Fibroblast of lung (primary cell): ENCODE measurements around the gene RAP1GAP. TPM values are rescaled to one million over a fixed set of nuclear protein-coding genes. Genes with fewer than 3 reads are reported as not detected.

Experiments used
- DNase-seq, 2 donors: peaks; one replicate each; pipeline versions ENCODE4 v3.0.0 to v3.0.0-alpha.2; 2010; ENCODE audit warnings: low read depth in 2 of 2
- H2AFZ ChIP-seq: 2 replicates; pipeline ENCODE4 v1.5.1; 2012; ENCODE audit warnings: low read length, control low read depth, inconsistent platforms
- H3K27ac ChIP-seq: 2 replicates; pipeline ENCODE4 v1.5.1; 2011; ENCODE audit warnings: low read length, control low read depth; ENCODE audit not compliant: insufficient read depth
- H3K27me3 ChIP-seq: 2 replicates; pipeline ENCODE4 v1.5.1; 2011; ENCODE audit warnings: mild to moderate bottlenecking, low read length; ENCODE audit not compliant: control insufficient read depth, insufficient read depth
- H3K36me3 ChIP-seq: 2 replicates; pipeline ENCODE4 v1.5.1; 2011; ENCODE audit warnings: low read length; ENCODE audit not compliant: control insufficient read depth, insufficient read depth
- H3K4me1 ChIP-seq: 2 replicates; pipeline ENCODE4 v1.5.1; 2011; ENCODE audit warnings: low read length; ENCODE audit not compliant: control insufficient read depth, insufficient read depth; ENCODE audit errors: extremely low read depth
- H3K4me2 ChIP-seq: 2 replicates; pipeline ENCODE4 v1.5.1; 2011; ENCODE audit warnings: low read length, control low read depth; ENCODE audit not compliant: insufficient read depth; ENCODE audit errors: extremely low read depth
- H3K4me3 ChIP-seq, 4 experiments: fragments of 200-600 bp in 1 of 4; sonication (generic) in 1 of 4; replicated peaks in 1 of 4; 2 replicates each; pipeline ENCODE4 v1.5.1; 2011 to 2016; ENCODE audit warnings: low read length in 4 of 4, low read depth in 3 of 4, mild to moderate bottlenecking in 3 of 4, control low read depth in 2 of 4, inconsistent platforms in 1 of 4, mixed read lengths in 1 of 4; ENCODE audit not compliant: insufficient read depth in 1 of 4; ENCODE audit errors: control extremely low read depth in 1 of 4
- H3K79me2 ChIP-seq: 2 replicates; pipeline ENCODE4 v1.5.1; 2012; ENCODE audit warnings: mild to moderate bottlenecking, low read length, inconsistent platforms; ENCODE audit not compliant: control insufficient read depth, insufficient read depth
- H3K9ac ChIP-seq: 2 replicates; pipeline ENCODE4 v1.5.1; 2011; ENCODE audit warnings: mild to moderate bottlenecking, low read length, control low read depth; ENCODE audit not compliant: insufficient read depth
- H3K9me3 ChIP-seq: 2 replicates; pipeline ENCODE4 v1.5.1; 2012; ENCODE audit warnings: low read depth, low read length; ENCODE audit not compliant: control insufficient read depth, insufficient read depth
- H4K20me1 ChIP-seq: 2 replicates; pipeline ENCODE4 v1.5.1; 2011; ENCODE audit warnings: low read length; ENCODE audit not compliant: control insufficient read depth, insufficient read depth; ENCODE audit errors: extremely low read depth
- EZH2 ChIP-seq: IDR thresholded peaks from 2 replicates; pipeline ENCODE4 v1.5.1; 2012; ENCODE audit warnings: low read length, control low read depth, mild to moderate bottlenecking; ENCODE audit errors: missing control alignments
- polyA plus RNA-seq, 2 donors: library from polyadenylated mRNA; depleted of rRNA in 1 of 2; stranded (reverse) in 1 of 2; unstranded in 1 of 2; fragments of >200 nt; gene quantifications; 2 replicates each; pipeline ENCODE4 v1.2.1, GENCODE V29; 2011 to 2012; ENCODE audit warnings: missing spikeins in 1 of 2
- total RNA-seq: library from RNA; depleted of rRNA; stranded (reverse); fragments of >200 nt; gene quantifications from 2 replicates; pipeline ENCODE4 v1.2.1, GENCODE V29; 2014
- TF ChIP-seq, protein P1 (sequence below), 2 donors: IDR thresholded peaks in 1 of 2; conservative IDR thresholded peaks in 1 of 2; 1 replicate in 1 of 2; 2 replicates in 1 of 2; pipeline ENCODE4 v1.5.1; 2011 to 2012; ENCODE audit warnings: low read length in 2 of 2, control low read depth in 1 of 2, inconsistent platforms in 1 of 2, low read depth in 1 of 2, mild to moderate bottlenecking in 1 of 2

The RAP1GAP gene
- total and polyA plus RNA-seq, 2 donors (not counting 1 experiment from before 2014, with no cell fraction given): under 0.01 to 0.05 TPM

DNA sequence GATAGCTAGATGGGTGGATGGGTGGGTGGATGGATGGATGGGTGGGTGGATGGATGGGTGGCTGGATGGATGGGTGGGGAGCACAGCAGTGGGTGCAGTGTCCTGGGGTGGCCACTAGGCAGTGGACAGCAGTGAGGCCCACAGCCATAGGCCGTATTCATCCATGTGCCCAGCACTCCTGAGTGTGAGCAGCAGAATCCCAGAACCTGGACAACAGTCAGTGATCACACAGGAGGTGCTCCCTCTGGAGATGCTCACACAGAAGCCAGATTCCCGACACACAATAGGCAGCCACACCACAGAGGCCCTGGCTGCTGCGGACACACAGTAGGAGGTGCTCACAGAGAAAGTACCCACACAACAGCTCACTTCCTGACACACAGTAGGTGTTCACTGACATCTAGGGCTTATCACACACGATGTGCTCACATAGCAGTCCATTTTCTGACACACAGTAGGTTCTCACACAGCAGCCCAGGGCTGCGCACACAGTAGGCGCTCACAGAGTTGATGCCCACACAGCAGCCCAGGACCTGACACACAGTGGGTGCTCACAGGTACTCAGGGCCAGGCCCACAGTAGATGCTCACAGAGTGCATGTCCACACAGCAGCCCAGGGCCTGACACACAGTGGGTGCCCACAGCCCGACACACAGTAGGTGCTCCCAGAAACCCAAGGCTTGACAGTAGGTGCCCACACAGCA is 64.0 kb downstream of the RAP1GAP start:
- Histone ChIP-seq H3K27ac (no peak overlapping the region), H3K4me3 (no peak overlapping the region), H3K9me3 (no peaks in the 10 kb centered on the region), H3K9ac (no peak overlapping the region), H3K36me3 (no peaks in the 10 kb centered on the region), H4K20me1 (no peaks in the 10 kb centered on the region), H3K4me2 (no peak overlapping the region), H3K27me3 (no peaks in the 10 kb centered on the region), H2AFZ (no peak overlapping the region), H3K4me1 (no peaks in the 10 kb centered on the region), H3K79me2 (no peaks in the 10 kb centered on the region)
- TF ChIP-seq EZH2: no peak
- TF ChIP-seq, protein P1, sequence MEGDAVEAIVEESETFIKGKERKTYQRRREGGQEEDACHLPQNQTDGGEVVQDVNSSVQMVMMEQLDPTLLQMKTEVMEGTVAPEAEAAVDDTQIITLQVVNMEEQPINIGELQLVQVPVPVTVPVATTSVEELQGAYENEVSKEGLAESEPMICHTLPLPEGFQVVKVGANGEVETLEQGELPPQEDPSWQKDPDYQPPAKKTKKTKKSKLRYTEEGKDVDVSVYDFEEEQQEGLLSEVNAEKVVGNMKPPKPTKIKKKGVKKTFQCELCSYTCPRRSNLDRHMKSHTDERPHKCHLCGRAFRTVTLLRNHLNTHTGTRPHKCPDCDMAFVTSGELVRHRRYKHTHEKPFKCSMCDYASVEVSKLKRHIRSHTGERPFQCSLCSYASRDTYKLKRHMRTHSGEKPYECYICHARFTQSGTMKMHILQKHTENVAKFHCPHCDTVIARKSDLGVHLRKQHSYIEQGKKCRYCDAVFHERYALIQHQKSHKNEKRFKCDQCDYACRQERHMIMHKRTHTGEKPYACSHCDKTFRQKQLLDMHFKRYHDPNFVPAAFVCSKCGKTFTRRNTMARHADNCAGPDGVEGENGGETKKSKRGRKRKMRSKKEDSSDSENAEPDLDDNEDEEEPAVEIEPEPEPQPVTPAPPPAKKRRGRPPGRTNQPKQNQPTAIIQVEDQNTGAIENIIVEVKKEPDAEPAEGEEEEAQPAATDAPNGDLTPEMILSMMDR (conservative IDR thresholded peaks at IDR 0.05 in 1 of 2, IDR thresholded peaks at IDR 0.05 in 1 of 2; ENCODE audit: low read depth in 1 of 2, low read length in 2 of 2): no peak
- DNase-seq: no peak

DNA sequence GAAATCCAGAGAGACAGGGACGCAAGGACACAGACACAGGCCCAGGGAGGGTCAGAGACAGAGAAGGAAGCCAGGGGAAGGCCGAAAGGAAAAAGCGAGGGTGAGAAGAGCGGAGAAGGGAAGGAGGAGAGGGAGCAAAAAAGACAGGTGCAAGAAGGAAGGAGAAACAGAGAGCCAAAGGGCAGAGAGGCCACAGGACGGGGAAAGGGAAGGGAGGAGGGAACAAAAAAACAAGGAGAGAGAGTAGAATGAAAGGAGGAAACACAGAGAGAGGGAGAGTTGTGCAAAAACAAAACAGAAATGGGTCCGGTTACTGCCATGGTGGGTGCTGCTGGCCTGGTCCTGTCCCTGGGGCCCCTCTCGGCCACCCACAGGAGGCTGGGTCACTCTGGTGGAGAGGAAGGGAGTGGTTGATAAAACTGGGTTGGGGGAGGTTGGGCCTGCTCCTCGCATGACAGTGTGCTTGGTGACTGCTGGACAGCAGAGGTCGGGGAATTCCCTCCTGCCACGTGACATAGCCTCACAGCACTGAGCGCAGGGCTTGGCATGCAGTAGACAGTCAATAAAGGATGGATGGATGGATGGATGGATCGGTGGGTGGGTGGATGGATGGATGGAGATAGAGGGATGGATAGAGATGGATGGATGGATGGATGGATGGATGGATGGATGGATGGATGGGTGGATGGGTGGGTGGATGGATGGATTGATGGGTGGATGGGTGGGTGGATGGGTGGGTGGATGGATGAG is 64.8 kb downstream of the RAP1GAP start:
- Histone ChIP-seq H2AFZ (no peak overlapping the region), H4K20me1 (no peaks in the 10 kb centered on the region), H3K27me3 (no peaks in the 10 kb centered on the region), H3K27ac (no peak overlapping the region), H3K79me2 (no peaks in the 10 kb centered on the region), H3K36me3 (no peaks in the 10 kb centered on the region), H3K4me2 (no peak overlapping the region), H3K9me3 (no peaks in the 10 kb centered on the region), H3K4me3 (no peak overlapping the region), H3K9ac (no peak overlapping the region), H3K4me1 (no peaks in the 10 kb centered on the region)
- DNase-seq: no peak
- no peak for TF ChIP-seq EZH2
- TF ChIP-seq, protein P1 (conservative IDR thresholded peaks at IDR 0.05 in 1 of 2, IDR thresholded peaks at IDR 0.05 in 1 of 2; ENCODE audit: low read depth in 1 of 2, low read length in 2 of 2): no peak
